Stimulated activated CD8-positive, alpha-beta memory T cell treated with anti-CD3 and anti-CD28 coated beads, Interleukin-12 subunit alpha, Interleukin-12 subunit beta, amount 100 ng/mL, for 24 hours (primary cell): Measurements from ENCODE around the gene CREM.

Experiments
- DNase-seq: peaks from one replicate; pipeline ENCODE4 v3.0.0-alpha.2; 2020; ENCODE audit errors: extremely low read depth

Gene CREM

DNA sequence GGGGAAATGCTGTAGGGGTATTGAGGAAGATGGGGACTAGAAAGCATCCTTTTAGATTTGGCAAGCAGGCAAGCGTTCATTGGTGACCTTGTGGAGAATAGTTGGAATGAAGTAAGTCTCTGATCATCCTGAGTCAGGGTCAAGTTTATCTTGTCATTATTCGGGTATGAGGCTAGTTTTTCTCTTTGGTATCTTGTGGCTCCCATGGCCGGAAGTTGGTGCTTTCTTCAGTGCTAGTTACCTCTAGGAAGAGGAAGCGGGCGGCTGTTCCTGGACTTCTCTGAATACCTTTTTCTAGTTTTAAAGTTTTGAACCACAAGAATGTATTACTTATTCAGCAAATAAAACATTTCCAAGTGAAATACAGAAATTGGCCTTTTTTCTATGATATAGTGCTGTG is 9.2 kb downstream of the CREM start:
- DNase-seq: no peak

DNA sequence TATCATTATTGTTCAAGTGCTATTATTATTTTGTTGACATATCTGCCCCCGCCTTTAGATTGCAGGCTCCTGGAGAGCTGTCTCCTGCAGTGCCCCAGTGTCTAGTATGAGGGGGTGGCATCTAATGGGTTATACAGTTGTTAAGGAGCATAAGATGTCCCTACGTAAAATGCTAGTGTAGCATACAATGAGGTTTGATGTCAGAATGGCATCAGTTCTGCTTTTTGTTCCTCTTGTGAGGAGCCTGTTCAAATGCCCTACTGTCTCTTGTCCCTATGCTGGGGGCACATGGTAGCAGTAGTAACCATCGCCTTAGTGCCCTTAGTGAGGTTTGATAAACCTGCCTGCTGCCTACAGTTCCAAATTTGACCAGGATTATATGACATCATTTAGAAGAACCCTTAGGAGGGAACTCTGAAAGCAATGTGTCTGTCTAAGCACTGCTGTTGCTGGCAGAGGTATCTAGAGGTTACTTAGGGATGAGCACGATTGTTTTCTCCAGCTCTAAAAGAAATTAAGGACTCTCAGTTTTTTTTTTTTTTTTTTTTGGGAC is 9.7 kb downstream of the CREM start:
- DNase-seq: no peak

GRCh38 chr10:35140126-35140525 is 13.5 kb downstream of the CREM start:
- DNase-seq: no peak

- no peak for DNase-seq
Observed at GRCh38 chr10:35140727-35141126, 14.1 kb downstream of the CREM start.

DNA sequence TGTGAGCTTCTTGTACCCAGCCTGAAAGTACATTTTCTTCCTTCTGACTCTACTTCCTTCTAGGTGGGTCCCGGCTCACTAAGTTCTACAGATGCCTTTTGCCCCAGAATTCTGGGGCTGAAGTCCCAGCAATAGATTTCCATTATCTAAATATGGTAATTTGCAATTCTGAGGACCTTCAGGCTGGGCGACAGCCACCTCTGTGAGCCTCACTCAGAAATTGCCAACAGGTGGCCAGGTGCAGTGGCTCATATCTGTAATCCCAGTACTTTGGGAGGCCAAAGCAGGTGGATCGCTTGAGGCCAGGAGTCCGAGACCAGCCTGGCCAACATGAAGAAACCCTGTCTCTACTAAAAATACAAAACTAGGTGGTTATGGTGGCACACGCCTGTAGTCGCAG is 23.7 kb downstream of the CREM start:
- DNase-seq: no peak

DNA sequence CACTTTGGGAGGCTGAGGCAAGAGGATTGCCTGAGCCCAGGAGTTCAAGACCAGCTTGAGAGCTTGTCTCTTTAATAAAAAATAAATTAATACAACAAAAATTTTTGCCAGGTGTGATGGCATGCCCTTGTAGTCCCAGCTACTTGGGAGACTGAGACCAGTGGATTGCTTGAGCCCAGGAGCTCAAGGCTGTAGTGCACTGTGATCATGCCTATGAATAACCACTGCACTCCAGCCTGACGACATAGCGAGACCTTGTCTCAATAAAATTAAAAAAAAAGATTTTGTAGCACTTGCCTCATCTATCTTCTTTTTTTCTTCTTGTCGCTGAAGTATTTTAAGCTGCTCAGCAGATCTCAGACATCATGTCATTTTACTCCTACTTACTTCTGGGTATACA is 26.3 kb downstream of the CREM start:
- DNase-seq: no peak

- DNase-seq: no peak
Observed at GRCh38 chr10:35153716-35154115, 27.1 kb downstream of the CREM start.

DNA sequence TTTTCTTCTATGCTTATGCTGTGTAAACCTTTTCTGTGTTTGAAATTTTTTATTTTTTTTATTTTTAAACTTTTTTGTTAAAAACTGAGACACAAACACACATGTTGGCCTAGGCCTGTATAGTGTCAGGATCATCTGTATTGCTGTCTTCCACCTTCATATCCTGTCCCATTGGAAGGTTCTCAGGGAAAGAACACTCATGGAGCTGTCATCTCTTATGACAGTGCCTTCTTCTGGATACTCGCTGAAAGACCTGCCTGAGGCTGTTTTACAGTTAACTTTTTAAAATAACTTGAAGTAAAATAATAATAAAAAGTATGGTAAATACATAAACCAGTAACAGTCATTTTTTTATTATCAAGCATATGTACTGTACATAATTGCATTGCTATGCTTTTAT is 34.1 kb downstream of the CREM start:
- DNase-seq: no peak

- no peak for DNase-seq
Observed at GRCh38 chr10:35161906-35162305, 35.3 kb downstream of the CREM start.

DNA sequence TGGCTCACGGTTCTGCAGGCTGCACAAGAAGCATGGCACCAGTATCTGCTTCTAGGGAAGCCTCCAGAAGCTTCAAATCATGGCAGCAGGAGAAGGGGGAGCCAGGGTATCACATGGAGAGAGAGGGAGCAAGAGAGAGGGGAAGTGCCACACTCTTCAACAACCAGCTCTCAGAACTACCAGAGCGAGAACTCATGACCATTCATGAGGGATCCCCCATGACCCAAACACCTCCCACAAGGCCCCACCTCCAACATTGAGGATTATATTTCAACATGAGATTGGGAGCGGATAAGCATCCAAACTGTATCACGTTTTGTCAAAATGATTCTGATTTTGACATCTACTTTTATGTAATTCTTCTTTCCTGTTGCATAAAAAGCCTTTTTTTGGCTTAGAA is 38.5 kb downstream of the CREM start:
- DNase-seq: no peak

DNA sequence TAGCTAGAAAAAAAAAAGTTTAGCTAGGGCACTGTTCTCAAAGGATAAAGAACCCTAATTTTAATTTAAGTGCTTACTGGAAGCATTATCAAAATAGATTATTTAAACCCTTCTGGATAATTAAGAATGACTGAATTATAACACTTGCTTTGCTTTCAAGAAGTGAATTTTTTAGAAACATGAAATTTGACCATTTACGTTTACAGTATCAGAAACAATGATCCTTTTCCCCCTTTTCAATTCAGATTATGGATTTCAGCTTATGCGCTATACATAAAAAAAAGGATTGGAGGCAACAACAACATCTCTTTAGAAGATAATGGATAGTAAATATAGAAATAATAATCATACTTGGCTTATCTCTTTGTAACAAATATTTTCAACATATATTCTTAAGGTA is 39.2 kb downstream of the CREM start:
- no peak for DNase-seq

GRCh38 chr10:35166607-35167006 is 40.0 kb downstream of the CREM start:
- no peak for DNase-seq

- DNase-seq: no peak
Observed at GRCh38 chr10:35167342-35167741, 40.7 kb downstream of the CREM start.

DNA sequence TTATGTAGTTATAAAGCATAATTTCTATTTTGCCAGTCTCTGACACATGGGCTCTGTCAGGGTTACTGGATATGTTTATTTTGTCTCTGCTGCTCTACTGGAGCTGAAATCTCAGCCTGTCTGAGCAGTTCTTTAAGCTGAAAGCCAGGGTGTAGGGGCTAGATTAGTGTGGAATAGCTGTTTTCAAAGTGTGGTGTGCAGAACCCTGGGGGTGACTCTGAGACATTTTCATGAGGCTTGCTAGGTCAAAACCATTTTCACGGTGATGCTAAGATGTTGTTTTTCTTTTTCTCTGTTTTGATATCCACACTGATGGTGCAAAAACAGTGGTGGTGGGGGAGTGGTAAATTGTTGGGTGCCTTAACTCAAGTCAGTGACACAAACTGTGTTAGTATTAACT is 45.5 kb downstream of the CREM start:
- DNase-seq: no peak

DNA sequence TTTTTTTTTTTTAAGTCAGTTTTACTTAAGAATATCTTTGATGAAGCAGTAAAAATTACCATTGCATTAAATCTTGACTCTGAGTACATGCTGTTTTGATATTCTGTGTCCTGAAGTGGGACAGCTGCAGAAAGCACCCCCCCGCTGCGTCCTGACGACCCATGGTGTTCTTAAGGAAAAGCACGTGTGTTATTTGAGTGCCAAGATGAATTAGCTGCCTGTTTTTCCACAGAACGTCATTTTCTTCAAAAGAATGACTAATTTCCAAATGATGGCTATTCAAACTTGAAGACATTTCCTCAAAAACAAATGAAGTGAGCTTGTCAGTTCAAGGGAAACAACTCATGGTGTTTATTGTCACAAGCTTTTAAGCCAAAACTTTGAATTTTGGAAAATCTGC is 45.9 kb downstream of the CREM start:
- no peak for DNase-seq

- no peak for DNase-seq
Observed at GRCh38 chr10:35178331-35178730, 51.7 kb downstream of the CREM start.

DNA sequence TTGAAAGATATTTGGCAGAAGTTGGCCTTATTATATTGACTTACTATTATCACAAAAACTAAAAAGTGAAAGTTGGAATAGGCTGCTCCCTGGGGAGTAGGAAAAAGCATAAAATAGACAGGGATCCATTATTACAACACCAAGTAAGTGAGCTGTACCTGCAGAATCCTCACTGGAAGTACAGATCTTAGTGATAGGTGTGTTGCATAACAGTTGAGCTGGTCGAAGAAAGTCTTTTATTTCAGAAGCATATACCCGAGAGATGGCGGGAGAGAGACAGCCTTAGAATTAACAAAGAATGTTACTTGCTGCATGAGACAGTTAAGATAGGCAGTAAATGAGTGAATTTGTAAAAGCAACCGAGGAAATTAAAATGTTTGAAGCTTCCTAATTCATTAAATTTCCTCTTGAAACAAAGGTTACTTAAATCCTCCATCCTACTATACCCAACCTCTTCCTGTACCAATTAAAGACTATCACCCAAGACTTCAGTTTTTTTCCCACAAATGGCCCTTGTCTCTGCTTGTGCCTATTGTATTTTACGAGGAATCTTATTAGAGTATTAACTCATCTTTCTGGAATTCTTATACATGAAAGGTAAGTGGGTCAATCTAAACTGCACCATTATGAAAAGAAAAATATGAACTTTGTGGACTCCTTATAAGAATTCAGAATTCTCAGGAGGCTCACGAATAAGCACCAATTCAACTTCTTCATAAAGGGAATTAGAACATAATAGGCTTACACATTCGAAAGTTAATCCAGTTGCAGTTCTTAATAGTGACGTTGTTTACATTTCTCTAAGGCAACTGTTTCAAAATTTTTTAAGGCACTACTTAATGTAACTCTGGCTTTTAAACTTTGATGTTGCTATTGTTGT is 56.2 kb downstream of the CREM start:
- DNase-seq: no peak

GRCh38 chr10:35184527-35185171 is 58.0 kb downstream of the CREM start:
- DNase-seq: no peak

DNA sequence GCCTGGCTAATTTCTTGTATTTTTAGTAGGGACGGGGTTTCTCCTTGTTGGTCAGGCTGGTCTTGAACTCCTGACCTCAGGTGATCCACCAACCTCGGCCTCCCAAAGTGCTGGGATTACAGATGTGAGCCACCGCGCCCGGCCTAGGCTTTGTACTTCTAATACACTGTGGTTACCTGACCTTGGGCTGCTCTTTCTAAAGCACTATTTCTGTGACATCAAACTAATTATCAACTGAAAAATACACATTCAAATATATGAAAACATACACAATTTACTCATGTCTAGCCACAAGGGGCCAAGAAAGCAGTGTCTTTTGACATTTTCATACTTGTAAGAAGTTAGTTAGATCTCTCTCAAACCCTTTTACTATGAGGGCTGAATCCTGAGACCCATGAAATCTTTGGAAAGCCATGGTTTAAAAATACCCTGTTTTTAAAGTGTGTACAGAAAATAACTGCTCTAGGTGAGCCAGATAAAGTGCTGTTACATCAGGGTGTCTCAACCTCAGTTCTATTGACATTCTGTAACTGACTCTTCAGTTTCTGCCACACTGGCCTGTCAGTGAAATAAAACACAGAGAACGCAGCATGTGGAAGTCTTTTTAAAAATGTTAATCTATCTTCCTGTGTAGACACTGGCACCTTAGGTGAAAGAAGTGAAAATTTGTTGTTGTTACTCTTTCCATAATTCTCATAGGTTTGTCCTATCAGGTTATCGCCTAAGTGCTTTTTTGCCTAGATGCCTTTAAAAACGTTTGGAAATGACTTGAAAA is 58.8 kb downstream of the CREM start:
- DNase-seq: no peak

GRCh38 chr10:35188954-35189353 is 62.3 kb downstream of the CREM start:
- no peak for DNase-seq

- no peak for DNase-seq
Observed at GRCh38 chr10:35191523-35191922, 64.9 kb downstream of the CREM start.

DNA sequence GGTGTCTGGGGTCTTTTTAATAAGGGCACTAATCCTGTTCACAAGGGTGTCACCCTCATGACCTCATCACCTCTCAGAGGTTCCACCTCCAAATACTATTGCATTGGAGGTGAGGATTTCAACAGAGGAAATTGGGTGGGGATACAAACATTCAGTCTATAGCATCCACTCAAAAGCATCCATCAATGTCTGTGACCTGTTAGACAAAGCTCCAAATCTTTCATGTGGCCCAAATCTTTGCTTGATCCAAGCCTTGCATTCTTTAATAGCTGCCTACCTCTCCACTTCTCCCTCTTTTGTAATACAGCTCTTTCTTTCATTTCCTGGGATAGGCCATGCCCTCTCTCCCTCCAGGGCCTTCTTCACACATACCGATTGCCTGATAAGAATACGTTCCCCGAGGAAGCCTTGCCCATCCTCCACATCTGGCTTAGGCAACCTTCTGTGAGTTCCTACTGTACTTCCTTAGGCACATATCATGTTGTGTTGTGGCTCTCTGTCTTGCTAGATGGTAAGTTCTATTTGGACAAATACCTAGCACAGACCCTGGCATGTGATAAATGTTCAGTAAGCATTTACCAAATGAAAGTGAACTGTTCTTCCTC is 66.1 kb downstream of the CREM start:
- DNase-seq: no peak
